GM19328 (cell line): ENCODE measurements around the gene RSU1.

Experiments
- ATAC-seq: cut with Tn5 transposase; IDR thresholded peaks from one replicate; pipeline ENCODE4 v1.9.1; 2021; ENCODE audit warnings: mild to moderate bottlenecking, moderate library complexity; ENCODE audit not compliant: unreplicated experiment

The RSU1 gene

DNA sequence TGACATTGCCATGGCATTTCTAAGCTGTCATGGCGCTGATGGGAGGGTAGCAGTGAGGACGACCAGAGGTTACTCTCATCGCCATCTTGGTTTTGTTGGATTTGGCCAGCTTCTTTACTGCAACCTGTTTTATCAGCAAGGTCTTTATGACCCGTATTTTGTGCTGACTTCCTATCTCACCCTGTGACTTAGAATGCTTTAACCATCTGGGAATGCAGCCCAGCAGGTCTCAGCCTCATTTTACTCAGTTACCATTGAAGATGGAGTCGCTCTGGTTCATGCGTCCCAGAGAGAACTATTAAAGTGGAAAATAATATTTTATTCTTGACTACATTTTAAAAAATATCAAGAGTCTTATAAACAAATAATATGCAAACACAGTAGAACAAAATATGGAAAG, 131.7 kb downstream of the RSU1 start:
- no peak for ATAC-seq

DNA sequence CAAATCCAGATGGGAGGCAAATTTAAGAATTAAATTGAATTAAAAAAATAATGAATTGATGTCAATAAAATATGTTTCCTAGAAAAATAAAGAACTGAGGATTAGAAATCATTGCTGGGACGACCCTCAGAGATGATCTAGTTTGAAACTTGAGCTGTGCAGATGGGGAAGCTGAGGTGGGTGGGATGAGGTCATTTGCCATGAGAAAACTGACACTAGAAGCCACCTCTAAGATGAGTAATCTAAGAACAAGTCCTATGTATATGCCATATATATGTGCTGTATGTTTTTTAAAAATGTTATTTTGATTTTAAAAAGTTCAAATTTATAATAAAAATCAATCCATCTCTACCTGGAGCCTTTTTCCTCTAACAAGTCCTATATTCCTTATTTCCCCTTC, 135.7 kb downstream of the RSU1 start:
- ATAC-seq: no peak

DNA sequence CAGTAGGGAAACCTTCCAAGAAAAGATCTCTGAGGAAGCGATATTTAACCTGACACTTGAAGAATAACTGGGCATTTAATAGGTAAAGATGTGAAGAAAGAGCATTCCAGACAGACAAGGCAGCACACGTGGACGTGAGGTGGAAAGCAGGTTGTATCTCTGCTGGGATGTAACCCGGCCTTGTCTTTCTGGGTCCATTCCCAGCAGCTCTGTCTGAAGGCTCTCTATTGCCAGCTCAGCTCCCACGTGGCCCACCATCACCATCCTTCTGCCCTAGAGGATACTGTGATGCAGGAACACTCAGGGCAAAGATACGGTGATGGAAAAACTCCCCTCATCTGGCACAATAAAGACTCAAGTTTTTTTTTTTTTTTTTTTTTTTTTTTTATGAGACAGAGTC, 137.7 kb downstream of the RSU1 start:
- ATAC-seq: no peak

DNA sequence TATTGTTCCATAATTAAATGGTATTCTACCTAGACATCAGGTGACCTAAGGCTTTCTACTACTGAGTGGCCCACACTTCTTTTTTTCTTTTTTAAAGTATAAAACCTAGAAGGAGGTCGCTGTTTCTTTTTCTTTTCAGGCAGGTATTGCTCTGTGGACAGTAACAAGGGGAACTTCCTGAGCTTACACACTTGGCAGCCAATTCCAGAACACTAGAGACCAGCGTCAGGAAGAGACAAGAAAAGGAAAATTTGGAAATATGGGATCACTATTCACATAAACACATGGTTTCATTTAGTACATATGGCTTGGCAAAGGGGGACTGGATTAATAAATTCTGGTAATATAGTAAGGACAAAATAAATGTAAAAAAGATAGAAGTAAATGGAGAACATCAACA, 141.9 kb downstream of the RSU1 start:
- ATAC-seq: no peak

DNA sequence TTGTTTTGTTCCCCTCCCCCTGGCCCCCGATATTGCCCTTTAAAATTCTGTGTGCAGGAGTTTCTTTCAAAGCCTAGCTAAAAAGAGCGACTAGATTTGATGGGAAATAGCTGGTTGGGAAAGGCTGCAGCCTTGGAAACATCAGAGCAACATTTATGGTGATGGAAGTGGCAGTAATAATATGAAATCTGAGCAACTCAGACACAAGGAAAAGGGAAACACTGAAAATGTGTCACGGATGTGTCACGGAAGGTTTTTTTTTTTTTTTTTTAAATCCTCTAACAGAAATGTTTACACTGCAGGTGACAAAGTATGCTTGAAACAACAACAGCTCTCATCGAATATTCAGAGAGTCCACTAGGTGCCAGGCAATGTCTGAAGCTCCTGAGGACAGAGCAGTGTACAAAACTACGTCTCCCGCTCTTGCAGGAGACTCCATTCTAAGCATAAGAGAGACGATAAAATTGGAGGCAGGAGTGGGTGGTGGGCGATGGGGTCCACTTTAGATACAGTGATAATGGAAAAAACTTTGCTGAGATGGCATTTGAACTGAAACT, 143.0 kb downstream of the RSU1 start:
- ATAC-seq: no peak

DNA sequence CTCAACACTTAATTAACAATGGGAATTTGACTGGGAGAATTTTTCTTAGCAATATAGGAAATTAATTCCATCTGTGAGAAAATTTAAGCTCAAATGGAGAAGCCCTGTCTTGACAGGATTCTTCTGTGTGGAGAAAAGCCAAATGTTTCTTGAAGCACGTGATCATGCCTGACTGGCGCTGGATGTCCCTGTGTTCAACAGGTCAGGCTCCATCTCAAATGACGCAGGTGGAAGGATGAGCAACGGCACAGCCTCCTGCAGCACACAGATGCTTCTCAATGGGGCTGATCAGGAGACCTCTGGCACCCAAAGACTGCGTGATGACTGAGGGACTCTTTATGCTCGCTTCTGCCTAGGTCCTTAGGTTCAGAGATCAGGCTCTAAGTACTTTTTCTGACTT, 143.8 kb downstream of the RSU1 start:
- no peak for ATAC-seq

DNA sequence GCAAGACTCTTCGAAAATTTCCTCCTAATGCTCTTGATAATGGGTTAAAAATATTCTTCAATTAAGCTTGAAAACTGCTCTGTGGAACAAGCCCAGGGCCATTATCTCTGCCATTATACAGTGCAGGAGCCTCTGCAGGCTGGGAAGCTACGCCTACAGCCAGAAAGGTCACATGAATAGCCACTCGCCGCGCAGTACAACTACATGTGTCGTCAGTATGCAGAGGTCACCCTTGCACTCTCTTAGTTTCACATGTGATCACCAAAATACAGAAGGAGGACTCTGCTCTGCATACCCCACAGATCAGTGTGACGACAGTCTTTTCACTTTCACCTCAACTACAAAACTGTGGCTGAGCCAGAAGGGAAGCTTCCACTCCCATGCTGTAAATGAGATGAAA, 153.8 kb downstream of the RSU1 start:
- no peak for ATAC-seq

DNA sequence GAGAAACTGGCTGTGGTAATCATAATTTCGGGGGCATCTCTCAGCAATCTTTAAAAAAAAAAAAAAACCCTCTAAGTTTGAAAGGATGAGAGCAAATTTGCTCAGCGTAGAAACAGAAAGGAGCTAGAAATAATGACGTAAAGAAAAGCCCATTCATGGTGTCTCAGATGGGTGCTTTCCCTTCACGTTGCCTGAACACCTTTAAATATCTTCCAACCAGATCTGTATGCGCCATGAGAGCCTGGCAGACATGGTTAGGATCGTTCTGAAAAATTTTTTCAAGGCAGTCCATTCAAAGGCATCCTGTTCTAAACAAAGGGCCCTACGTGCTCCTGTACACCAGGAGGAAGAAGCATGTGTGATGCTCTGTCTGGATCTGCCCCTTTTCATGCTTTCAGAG, 154.3 kb downstream of the RSU1 start:
- no peak for ATAC-seq

DNA sequence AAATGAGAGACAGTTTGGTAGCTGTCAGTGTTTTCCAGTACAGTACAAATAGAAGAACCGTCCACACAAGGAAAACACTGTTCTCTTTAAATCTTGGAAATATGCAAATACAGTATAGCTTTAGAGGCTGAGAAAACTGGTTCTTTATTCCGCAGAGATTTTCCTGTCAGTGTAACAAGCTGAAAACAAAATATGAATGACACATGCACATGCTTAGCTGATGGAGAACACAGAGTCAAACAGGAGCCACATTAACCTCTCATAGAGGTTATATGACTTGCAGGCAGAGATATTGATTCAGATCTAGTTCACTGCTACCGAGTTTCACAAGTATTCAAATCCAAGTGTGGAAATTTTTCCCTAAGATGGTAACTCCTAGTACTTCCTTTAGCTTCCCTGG, 160.3 kb downstream of the RSU1 start:
- no peak for ATAC-seq

DNA sequence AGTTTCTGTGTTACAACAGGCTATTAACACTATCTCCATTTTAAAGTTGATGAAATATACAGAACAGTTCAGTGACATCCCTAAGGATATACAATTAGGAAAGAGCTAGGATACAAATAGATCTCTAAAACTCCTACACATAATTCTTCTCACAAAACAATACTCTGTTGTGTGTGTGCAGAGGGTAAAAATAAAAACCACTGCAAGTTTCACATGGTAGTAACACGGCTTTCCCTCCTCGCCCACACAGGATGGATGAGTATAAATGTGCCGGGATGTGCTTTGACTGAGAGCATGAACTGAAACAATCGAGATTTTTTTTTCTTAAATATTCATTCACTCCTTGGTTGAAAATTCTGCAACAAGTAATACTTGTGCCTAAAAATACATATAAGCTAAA, 164.0 kb downstream of the RSU1 start:
- ATAC-seq: no peak

DNA sequence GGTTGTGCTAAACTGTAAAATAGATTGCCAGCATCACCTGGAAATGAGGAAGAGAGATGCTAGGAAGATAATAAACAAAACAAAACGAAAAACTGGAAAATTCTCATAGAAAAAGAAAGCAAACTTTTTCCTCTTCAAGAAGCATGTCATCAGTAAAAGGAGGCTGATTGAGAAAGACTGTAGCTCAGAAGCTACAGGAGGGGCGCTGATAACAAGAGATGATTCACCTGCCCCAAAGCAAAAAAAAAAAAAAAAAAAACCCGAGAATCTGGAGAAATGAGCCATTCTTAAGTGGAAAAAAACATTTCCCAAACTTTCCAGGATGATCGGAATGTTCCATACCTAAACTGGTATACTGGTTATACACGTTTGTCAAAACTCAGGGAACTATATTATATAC, 165.1 kb downstream of the RSU1 start:
- ATAC-seq: no peak

DNA sequence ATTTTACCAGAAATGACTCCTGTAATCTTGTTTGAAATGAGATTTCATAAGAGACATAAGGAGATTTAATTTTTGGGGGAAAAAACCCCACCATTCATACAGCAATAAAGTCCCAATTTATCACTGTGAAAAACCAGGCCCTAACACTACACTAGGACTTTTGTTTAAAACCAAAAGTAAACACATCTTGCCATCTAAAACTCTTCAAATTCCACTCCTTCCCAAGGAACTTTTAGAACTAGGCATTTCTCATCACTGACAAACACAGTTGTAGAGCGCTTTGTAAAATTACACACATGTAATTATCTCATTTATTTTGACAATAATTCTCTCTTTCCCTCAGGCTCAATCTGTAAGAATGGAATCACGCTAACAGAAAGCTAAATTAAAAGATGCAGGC, 167.5 kb downstream of the RSU1 start:
- no peak for ATAC-seq

DNA sequence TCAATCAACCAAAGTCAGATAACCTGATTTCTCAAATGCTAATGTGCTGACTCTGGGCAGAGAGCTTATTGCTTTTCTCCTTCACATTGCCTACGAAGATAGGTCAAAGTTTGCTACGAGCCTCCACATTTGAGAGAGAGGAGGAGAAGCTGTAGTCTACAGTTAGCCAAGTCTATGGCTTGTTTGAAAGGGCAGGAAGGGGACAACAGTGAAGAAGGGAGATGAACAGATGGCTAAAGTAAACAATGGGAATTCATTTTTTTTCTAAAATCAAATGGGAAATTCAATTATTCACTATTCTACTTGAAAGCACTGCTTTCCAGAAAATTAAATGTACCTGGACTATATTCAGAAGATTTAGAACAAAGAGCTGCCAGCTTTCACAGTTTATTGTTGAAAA, 168.9 kb downstream of the RSU1 start:
- ATAC-seq: no peak

DNA sequence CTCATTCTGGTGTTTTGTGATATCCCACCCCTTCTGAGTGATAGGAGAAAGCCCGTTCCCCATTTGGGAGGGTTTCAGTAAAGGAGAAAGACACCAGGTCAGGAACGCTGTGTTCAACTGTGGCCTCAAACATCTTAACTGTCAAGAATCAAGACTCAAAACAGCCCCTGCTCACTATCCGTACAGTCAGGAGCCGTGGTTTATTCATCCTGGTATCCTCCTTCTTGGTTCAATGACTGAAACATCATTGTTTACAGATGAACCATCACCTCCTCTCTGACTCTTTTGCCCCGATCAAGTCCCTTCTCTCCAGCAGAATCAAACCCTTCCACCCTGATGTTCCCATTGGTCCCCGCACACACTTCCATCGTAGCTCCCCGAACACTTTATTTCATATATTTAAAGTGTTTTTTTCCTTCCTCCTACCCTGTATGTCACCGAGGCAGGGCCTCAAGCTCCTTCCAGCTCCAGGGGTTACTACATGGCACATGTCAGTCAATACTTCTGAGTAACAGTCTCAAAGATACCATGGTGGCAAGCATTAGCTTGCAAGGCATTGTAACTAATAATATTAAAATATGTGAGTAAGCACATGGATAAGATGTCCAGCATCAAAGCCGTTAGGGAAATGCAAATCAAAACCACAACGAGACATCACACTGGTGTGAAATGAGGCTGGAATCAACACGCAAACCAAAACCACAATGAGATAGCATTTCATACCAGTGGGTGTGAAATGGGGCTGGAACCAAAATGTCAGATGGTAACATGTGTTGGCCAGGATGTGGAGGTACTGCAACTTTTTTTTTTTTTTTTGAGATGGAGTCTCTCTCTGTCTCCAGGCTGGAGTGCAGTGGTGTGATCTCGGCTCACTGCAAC, 170.8 kb downstream of the RSU1 start:
- no peak for ATAC-seq

DNA sequence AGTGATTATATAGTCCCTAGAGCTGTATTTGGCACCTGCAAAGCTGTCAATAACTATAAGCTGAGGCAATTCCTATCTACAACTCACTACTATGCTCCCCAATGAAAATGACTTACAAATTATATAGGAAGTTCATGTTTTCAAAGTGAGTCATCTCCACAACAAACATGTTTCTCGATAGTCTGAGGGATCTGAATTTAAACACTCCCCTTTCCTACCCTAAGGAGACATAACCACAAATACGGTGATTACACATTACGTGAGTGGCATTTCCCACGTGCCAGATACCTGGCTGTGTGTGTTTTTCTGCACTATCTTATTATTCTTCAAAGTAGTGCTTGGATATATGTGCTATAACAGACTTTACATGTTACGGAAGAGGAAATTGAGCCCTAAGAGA, 173.1 kb downstream of the RSU1 start:
- no peak for ATAC-seq

DNA sequence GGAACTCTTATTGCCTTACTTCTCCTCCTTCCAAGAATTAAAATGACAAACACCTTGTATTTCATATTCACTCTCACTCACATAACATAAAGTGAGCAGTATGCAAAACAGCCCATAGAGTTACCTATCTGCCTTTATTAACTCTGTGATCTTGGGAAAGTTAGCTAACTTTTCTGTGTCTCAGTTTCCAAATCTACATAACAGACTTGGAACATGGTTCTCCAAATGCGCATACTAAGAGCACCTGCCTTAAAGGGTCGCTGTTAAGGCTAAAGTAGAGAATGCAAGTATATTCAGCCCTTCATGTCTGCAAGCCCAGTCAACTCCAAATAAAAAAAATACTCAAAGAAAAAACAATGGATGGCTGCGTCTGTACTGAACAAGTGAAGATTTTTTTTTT, 173.7 kb downstream of the RSU1 start:
- ATAC-seq: no peak

DNA sequence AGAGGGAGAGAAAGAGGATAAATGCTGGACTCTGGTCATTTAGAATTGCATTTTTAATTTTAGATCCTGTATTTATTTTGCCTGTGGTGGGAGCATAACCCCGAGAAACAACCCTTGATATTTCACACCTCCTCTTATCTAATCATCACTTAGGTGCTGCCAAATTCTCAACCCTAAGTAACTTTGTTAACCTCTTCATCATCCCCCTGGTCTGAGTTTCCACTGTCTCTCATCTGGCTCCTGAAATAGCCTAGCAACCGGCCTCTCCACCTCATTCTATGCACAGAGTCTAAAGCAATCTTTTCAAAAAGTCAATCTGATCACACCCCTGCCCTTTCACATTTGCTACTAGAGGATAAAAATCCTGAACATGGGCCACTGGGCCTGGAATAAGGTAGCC, 177.1 kb downstream of the RSU1 start:
- ATAC-seq: no peak

DNA sequence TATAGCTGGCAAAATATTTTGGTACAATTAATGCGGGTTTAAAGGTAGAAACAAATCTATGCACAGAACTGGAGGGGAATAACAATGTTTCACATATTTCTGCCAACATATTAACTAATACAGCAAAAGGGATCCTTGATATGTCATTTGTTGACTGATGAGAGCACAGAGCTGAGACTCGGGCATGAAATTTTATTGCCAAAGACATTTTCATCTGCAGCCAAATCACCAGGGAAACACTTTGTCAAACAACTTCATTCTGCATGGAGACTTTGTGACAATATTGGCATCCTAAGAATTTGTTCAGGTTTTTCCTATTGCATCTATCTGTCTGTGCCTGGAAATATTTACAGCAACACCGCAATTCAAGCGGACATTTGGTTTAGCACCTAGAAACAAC, 177.8 kb downstream of the RSU1 start:
- no peak for ATAC-seq

DNA sequence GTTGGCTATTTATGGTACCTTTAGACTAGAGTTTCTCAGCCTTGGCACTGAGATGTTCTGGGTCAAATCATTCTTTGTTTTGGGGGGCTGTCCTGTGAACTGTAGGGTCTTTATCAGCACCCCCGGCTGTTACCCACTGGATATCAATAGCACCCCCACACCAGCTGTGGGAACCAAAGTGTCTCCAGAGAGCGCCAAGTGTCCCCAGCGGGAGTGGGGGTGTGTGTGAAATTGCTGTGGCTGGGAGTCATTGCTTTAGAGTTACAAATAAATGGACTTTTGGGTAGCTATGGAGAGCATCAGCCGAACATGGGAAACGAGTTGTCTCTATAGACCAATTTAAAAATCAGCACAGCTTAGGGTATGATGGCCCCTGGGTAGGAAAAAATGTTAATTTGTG, 184.2 kb downstream of the RSU1 start:
- no peak for ATAC-seq

DNA sequence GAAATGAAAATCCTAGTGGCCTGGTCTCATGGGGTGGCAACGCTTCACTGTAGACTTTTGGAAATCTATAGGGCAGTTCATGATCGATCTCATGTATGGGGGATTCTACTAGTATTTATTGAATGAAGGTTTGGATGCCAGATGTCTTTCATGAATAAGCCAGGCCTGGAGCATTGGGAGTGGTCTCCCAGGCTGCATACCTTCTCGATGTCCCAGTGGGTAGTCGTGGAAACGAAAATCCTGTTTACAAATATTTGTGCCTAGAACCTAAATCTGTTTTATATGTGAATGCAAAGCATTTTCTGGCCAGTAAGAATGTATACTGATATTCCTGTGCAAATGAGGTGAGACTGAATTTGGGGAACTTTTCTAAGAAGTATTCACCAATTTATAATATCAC, 190.5 kb downstream of the RSU1 start:
- no peak for ATAC-seq

DNA sequence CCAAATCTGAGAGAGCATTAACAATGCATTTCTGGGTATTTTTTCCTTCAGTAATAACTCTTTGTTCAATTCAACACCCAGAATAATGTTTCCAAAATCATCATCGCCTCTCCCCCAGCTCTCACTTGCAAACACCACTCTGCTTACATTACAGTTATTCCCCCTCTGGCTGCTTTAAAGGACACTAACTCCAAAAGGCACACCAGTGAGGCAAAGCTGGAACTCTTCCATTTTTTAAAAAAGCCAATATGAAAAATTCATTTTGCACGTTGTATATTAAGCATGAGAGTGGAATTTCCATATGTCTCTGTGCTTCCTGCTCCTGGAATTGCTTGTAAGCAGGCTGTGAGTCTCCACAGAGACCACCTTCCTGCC, 204.3 kb downstream of the RSU1 start:
- ATAC-seq: no peak

DNA sequence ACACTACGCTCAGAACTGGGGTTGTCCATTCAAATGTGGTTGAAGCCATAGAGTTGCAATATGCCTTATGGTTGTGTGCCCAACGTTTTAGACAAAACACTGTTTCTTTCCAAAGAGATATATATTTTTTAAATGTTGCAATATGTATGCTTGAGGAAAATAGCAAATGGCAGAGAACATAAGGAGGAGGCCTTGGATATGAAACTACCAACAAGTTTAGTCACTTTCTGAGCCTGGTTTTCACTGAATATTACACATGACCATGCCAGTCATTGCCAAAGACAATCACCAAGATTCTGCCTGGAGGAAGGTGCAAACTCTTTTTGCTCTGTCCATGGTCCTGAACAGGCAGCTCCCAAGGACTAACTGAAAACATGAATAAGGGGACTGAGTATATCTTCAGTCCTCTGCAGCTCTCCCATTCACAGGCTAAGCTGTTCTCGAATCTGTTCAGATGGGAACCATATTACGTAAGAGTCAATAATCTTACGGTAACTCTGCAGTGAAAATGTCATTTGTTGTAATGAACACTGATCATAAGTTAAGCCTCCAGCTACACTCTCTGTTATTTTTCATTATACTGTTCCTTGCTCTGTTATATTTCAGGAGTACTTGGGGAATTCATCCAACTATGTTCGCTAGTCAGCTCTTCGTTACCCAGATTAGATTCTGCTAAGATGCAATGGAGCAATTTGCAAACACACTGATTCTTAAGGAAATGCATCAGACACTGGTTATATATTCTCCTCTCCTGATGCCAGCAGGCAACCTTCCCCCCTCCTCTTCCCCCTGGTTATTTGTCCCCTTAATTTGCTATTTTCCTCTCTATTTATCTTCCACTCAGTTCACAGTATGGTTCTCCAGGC, 204.9 kb downstream of the RSU1 start:
- ATAC-seq: no peak
